BLaER1 (cell line): Measurements from ENCODE around the gene PIK3CB.

Experiments
- H3K27ac ChIP-seq: shearing (Covaris generic); formaldehyde crosslinking; 2 replicates; pipeline ENCODE4 v1.8.1; 2022
- H3K27me3 ChIP-seq: shearing (Covaris generic); formaldehyde crosslinking; 2 replicates; pipeline ENCODE4 v1.8.1; 2022
- H3K36me3 ChIP-seq: shearing (Covaris generic); formaldehyde crosslinking; 2 replicates; pipeline ENCODE4 v1.8.1; 2022
- H3K4me1 ChIP-seq: shearing (Covaris generic); formaldehyde crosslinking; 2 replicates; pipeline ENCODE4 v1.8.1; 2022
- H3K4me2 ChIP-seq: shearing (Covaris generic); formaldehyde crosslinking; 2 replicates; pipeline ENCODE4 v1.8.1; 2022
- H3K4me3 ChIP-seq: shearing (Covaris generic); formaldehyde crosslinking; 2 replicates; pipeline ENCODE4 v1.8.1; 2022
- H3K9ac ChIP-seq: shearing (Covaris generic); formaldehyde crosslinking; 2 replicates; pipeline ENCODE4 v1.8.1; 2022
- H3K9me3 ChIP-seq: shearing (Covaris generic); formaldehyde crosslinking; 2 replicates; pipeline ENCODE4 v1.8.1; 2022
- H4K20me1 ChIP-seq: shearing (Covaris generic); formaldehyde crosslinking; 2 replicates; pipeline ENCODE4 v1.8.1; 2022
- Cebpa-rat ChIP-seq: shearing (Covaris generic); IDR thresholded peaks from 2 replicates; pipeline ENCODE4 v1.8.1; 2022

Gene PIK3CB

DNA sequence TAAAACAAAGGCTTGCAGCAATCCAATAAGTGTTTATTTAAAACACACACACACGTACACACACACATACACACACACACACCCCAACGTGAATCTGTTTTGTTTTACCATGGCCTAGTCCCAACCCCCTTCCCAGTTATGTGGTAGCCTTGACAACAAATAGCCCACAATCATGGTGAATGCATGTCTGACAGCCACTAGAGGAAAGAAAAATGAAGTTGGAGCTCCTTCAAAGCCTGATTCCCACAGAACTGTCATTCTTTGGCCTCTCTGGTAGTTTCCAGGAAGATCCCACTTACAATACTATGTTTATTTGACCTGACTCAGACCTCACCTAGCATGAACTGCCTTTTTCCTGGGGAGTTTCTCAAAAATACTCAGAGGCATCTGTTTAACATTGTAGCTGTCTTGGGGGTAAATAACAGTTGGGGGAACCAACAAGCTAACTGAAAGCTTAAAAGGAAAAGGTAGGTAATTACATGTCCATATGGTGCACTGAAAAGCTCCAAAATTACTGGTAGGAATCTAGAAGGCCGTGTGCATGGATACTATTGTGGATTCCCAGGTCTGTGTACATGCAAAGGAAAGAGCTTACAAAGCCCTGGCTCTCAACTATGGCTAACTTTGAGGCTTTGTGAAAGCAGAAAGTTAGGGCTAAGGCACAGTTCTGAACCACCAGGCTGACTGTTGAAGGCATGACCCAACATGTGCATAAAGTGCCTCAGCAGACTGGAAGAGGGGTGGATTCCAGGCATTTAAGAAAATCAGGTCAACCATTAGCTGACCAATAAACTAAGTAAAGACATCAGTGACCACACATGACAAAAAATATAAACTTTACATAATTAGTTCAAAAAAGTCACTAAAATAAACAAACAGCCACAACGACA is 160.8 kb downstream of the PIK3CB start:
- no peak overlapping the region for H3K4me2 ChIP-seq
- H3K4me1 ChIP-seq, result peaks cover 36% of the 10 kb centered on the region
- peaks cover 51% of the 10 kb centered on the region for H3K9me3 ChIP-seq
- no peak overlapping the region for H3K9ac ChIP-seq
- H3K27me3 ChIP-seq, result no peaks in the 10 kb centered on the region
- TF ChIP-seq Cebpa-rat, result no peak
- H3K4me3 ChIP-seq, result no peak overlapping the region
- H4K20me1 ChIP-seq, result no peaks in the 10 kb centered on the region
- H3K27ac ChIP-seq, result no peak overlapping the region
- H3K36me3 ChIP-seq, result peaks cover 51% of the 10 kb centered on the region

DNA sequence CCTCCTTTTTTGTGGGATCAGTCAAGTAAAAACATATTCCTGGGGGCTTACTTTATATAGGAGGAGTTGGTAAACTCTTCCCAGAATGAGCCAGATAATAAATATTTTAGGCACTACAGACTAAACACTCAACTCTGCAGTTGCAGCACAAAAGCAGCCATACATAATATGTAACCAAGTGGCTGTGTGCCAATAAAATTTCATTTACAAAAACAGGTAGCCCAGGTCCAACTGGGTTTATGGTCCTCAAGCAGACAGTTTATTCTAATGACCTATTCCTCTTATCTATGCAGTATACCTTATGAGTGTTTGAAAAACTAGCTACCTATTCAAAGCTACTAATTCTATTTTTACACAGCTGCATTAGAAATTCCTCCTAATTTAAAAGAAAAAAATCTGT is 164.3 kb downstream of the PIK3CB start:
- H3K4me2 ChIP-seq, result no peak overlapping the region
- TF ChIP-seq Cebpa-rat, result no peak
- peaks cover 28% of the 10 kb centered on the region for H3K9me3 ChIP-seq
- H3K36me3 ChIP-seq, result peaks cover 50% of the 10 kb centered on the region
- H3K9ac ChIP-seq, result no peak overlapping the region
- H3K4me3 ChIP-seq, result no peak overlapping the region
- no peaks in the 10 kb centered on the region for H3K27me3 ChIP-seq
- peaks cover 31% of the 10 kb centered on the region for H3K4me1 ChIP-seq
- no peak overlapping the region for H3K27ac ChIP-seq
- H4K20me1 ChIP-seq, result no peaks in the 10 kb centered on the region

DNA sequence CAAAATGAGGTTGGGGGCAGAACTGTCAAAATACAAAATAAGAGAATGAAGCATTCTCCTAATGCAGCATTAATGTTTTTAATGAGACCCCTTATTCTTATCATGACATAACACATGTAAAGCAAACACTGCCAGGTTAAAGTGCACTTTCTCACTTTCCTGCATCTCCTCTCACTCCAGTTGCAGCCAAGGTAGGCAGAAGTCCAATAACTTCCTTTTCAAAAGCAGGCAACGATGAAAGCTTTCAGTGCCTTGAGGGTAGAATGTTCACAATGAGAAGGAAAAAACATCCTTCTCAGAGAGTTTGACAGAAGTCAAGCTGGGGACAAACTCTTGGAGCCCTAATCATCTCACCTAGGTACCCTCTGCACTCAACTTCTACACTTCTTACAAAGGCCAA is 166.6 kb downstream of the PIK3CB start:
- no peak overlapping the region for H3K4me3 ChIP-seq
- H3K27ac ChIP-seq, result no peak overlapping the region
- TF ChIP-seq Cebpa-rat, result no peak
- H3K36me3 ChIP-seq, result peaks cover 55% of the 10 kb centered on the region
- H4K20me1 ChIP-seq, result no peaks in the 10 kb centered on the region
- H3K9ac ChIP-seq, result no peak overlapping the region
- no peak overlapping the region for H3K4me2 ChIP-seq
- H3K9me3 ChIP-seq, result peaks cover 13% of the 10 kb centered on the region; the same call in 1 of the 2 replicates
- H3K27me3 ChIP-seq, result no peaks in the 10 kb centered on the region
- H3K4me1 ChIP-seq, result peaks cover 31% of the 10 kb centered on the region

DNA sequence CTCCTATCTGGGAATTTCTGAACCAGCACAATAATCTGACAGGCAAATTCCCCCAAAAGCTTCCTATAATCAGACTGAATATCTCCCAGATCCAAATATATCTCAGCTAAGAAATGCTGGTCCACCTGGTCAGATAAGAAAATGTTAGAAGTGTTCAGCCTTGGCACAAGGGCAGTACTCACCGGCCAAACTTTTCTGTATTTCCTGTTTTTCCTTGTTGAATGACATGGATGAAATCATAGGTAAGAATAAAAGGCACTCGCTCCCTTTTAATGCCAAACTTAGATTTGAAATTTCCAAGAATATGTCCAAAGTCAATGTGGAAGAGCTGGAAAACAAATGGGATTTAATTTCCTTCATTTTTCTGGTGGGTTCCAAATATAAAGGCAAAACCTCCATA is 177.2 kb downstream of the PIK3CB start:
- Histone ChIP-seq H3K9ac (no peak overlapping the region), H3K36me3 (peaks cover 55% of the 10 kb centered on the region), H3K4me3 (no peak overlapping the region), H3K27ac (no peak overlapping the region), H3K27me3 (no peaks in the 10 kb centered on the region), H3K9me3 (no peaks in the 10 kb centered on the region), H3K4me2 (no peak overlapping the region), H4K20me1 (no peaks in the 10 kb centered on the region), H3K4me1 (no peaks in the 10 kb centered on the region)
- no peak for TF ChIP-seq Cebpa-rat

DNA sequence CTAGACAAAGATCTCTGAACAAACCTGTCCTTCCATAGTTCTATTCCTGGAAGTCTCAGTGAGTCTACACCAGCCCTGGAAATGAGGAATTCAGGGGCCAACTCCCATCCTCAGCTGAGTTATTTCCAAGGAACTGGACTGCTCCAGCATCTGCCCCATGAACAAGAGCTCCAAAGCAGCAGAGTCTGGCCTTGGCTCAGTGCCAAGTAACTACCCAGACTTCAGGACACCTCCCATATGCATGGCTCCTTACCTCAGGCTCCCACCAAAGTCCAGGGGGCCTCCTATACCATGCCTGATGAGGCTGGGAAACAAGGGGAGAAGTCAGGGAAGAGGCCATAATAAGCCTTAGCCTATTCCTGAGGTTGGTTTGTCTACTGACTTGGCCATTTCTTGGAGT is 181.2 kb downstream of the PIK3CB start:
- peaks cover 76% of the 10 kb centered on the region for H3K36me3 ChIP-seq
- no peak overlapping the region for H3K9ac ChIP-seq
- no peak overlapping the region for H3K27ac ChIP-seq
- H3K4me2 ChIP-seq, result no peak overlapping the region
- no peak overlapping the region for H3K4me3 ChIP-seq
- H3K4me1 ChIP-seq, result no peaks in the 10 kb centered on the region
- no peak for TF ChIP-seq Cebpa-rat
- H4K20me1 ChIP-seq, result no peaks in the 10 kb centered on the region
- no peaks in the 10 kb centered on the region for H3K27me3 ChIP-seq
- H3K9me3 ChIP-seq, result peaks cover 12% of the 10 kb centered on the region

DNA sequence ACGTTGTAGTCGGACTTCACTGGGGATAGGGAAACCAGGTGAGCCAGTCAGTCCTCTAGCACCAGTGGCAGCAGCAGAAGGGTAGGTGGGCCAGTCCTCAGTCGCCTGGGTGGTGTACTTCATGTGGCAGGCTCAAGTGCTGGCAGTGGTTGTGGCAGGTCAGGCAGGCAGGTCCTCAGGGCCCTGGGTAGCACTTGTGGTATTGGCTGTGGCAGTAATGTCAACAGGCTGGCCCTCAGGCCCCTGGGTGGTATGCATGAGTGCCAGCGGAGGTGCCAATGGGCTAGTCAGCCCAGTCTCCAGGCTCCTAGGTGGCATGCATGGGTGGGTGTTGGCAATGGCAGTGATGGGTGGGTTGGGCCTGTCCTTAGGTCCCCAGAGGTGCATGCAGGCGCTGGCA is 185.6 kb downstream of the PIK3CB start:
- Histone ChIP-seq H3K27me3 (no peaks in the 10 kb centered on the region), H3K4me3 (no peak overlapping the region), H3K9ac (no peak overlapping the region), H3K36me3 (peaks cover 41% of the 10 kb centered on the region), H3K27ac (no peak overlapping the region), H4K20me1 (no peaks in the 10 kb centered on the region), H3K4me2 (no peak overlapping the region), H3K9me3 (peaks cover 43% of the 10 kb centered on the region), H3K4me1 (no peaks in the 10 kb centered on the region)
- TF ChIP-seq Cebpa-rat, result no peak

DNA sequence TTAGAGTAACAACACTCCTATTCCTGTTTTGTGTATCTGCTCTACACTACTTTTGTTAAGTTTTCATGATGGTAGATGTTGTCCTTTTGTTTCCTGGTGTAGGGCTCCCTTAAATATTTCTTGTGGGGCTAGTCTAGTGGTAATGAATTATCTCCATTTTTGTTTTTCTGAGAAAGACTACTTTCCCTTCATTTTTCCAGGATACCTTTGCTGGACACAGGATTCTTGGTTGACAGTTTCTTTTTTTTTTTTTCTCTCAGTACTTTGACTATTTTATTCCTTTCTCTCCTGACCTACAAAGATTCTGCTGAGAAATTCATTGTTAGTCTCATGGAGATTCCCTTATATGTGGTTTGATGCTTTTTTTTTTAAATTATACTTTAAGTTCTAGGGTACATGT is 188.2 kb downstream of the PIK3CB start:
- Histone ChIP-seq H3K27me3 (no peaks in the 10 kb centered on the region), H3K27ac (no peak overlapping the region), H3K9me3 (peaks cover 61% of the 10 kb centered on the region), H3K4me1 (no peaks in the 10 kb centered on the region), H4K20me1 (no peaks in the 10 kb centered on the region), H3K36me3 (peaks cover 23% of the 10 kb centered on the region), H3K4me3 (no peak overlapping the region), H3K4me2 (no peak overlapping the region), H3K9ac (no peak overlapping the region)
- TF ChIP-seq Cebpa-rat, result no peak

DNA sequence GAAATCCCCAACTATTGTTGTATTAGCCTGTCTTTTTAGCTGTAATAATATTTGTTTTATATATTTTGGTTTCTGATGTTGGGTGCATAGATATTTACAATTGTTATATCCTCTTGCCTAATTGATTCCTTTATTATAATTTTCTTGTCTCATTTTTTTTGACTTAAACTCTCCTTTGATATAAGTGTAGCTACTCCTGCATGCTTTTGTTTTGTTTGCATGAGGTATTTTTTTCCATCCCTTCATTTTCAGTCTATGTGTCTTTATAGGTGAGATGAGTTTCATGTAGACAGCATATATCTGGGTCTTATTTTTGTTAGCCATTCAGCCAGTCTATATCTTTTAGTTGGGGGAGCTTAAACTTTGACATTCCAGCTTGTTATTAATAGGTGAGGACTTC is 188.7 kb downstream of the PIK3CB start:
- H3K9me3 ChIP-seq, result peaks cover 61% of the 10 kb centered on the region
- peaks cover 23% of the 10 kb centered on the region for H3K36me3 ChIP-seq
- H3K9ac ChIP-seq, result no peak overlapping the region
- H3K27ac ChIP-seq, result no peak overlapping the region
- no peaks in the 10 kb centered on the region for H3K27me3 ChIP-seq
- H3K4me2 ChIP-seq, result no peak overlapping the region
- H3K4me3 ChIP-seq, result no peak overlapping the region
- H4K20me1 ChIP-seq, result no peaks in the 10 kb centered on the region
- no peak for TF ChIP-seq Cebpa-rat
- H3K4me1 ChIP-seq, result no peaks in the 10 kb centered on the region

DNA sequence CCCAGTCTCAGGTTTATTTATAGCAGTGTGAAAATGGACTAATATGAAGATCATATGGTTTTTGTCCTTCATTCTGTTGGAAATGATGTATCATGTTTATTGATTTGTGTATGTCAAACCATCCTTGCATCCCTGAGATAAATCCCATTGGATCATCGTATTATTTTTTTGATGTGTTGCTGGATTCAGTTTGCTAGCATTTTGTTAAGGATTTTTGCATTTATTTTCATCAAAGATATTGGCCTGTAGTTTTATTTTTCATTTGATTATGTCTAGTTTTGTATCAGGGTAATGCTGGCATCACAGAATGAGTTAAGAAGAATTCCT is 191.8 kb downstream of the PIK3CB start:
- no peak for TF ChIP-seq Cebpa-rat
- Histone ChIP-seq H3K4me2 (no peak overlapping the region), H3K27ac (no peak overlapping the region), H3K27me3 (no peaks in the 10 kb centered on the region), H3K9me3 (peaks cover 43% of the 10 kb centered on the region), H3K4me3 (no peak overlapping the region), H3K9ac (no peak overlapping the region), H3K4me1 (no peaks in the 10 kb centered on the region), H4K20me1 (no peaks in the 10 kb centered on the region), H3K36me3 (no peaks in the 10 kb centered on the region)

DNA sequence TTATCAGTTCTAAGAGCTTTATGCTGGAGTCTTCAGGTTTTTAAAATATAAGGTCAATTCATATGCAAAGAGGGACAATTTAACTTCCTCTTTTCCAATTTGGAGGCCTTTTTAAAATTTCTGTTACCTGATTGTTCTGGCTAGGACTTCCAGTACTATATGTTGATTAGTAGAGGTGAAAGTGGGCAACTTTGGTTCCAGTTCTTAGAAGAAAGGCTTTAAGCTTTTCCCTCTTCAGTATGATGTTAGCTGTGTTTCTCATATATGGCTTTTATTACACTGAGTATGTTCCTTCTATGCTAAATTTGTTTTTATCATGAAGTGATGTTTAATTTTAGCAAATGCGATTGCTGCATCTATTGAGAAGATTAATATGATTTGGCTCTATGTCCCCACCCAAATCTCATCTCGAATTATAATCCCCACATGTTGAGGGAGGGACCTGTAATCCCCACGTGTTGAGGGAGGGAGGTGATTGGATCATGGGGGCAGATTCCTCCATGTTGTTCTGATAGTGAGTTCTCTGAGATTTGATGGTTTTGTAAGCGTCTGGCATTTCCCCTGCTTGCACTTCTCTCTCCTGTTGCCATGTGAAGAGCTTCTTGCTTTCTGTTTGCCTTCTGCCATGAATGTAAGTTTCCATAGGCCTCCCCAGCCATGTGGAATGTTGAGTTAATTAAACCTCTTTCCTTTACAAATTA is 192.4 kb downstream of the PIK3CB start:
- H3K4me1 ChIP-seq, result no peaks in the 10 kb centered on the region

More for the DNA sequence above, 192.4 kb downstream of the PIK3CB start:
- Histone ChIP-seq H3K9ac (no peak overlapping the region), H3K4me2 (no peak overlapping the region), H3K4me3 (no peak overlapping the region), H3K27ac (no peak overlapping the region), H3K36me3 (no peaks in the 10 kb centered on the region), H3K9me3 (peaks cover 41% of the 10 kb centered on the region), H4K20me1 (no peaks in the 10 kb centered on the region), H3K27me3 (no peaks in the 10 kb centered on the region)
- no peak for TF ChIP-seq Cebpa-rat
